HEK293 (cell line): ENCODE measurements around the gene PRMT6.

Experiments used
- CTCF ChIA-PET: fragments of 350-600 bp; formaldehyde crosslinking; extraction: SDS; loops from one replicate; lab custom pipeline; 2021; ENCODE audit warnings: antibody characterized with exemption; lab: Yijun Ruan, JAX
- POLR2A ChIA-PET: fragments of 300-600 bp; formaldehyde crosslinking; extraction: SDS; loops from one replicate; lab custom pipeline; 2020; ENCODE audit warnings: antibody characterized with exemption, inconsistent platforms; lab: Yijun Ruan, JAX
- H3K27ac ChIP-seq: fragments of 200-500 bp; sonication (Bioruptor generic); 2 replicates; pipeline ENCODE4 v1.5.1; 2014; ENCODE audit warnings: low read depth, low read length, control low read depth, inconsistent platforms; ENCODE audit errors: extremely low read depth
- H3K36me3 ChIP-seq, 2 experiments: fragments of 200-500 bp in 1 of 2; sonication (Bioruptor generic) in 1 of 2; 1 replicate in 1 of 2; 2 replicates in 1 of 2; pipeline ENCODE4 v1.5.1; 2014 to 2017; ENCODE audit warnings: inconsistent platforms in 2 of 2, low read length in 2 of 2; ENCODE audit not compliant: control insufficient read depth in 2 of 2, insufficient read depth in 1 of 2
- H3K4me1 ChIP-seq: fragments of 200-500 bp; sonication (Bioruptor generic); 2 replicates; pipeline ENCODE4 v1.5.1; 2014; ENCODE audit warnings: mild to moderate bottlenecking, low read length, inconsistent platforms; ENCODE audit not compliant: control insufficient read depth, insufficient read depth
- H3K4me3 ChIP-seq: 2 replicates; pipeline ENCODE4 v1.5.1; 2011; ENCODE audit warnings: low read depth, mild to moderate bottlenecking, control low read depth, low read length, moderate library complexity
- H3K9me3 ChIP-seq: fragments of 200-500 bp; sonication (Bioruptor generic); 2 replicates; pipeline ENCODE4 v1.5.1; 2014; ENCODE audit warnings: low read depth, low read length, inconsistent platforms; ENCODE audit not compliant: control insufficient read depth, insufficient read depth
- PRDM1 ChIP-seq: fragments of 450-650 bp; formaldehyde crosslinking; IDR thresholded peaks from 2 replicates; pipeline ENCODE4; 2016; ENCODE audit warnings: missing biosample characterization, missing genetic modification characterization
- TCF7L2 ChIP-seq: IDR thresholded peaks from 2 replicates; pipeline ENCODE4 v1.6.1; 2011; ENCODE audit warnings: low read depth, mild to moderate bottlenecking, inconsistent platforms, low read length, moderate library complexity, borderline replicate concordance
- ZBTB20 ChIP-seq: fragments of 450-650 bp; formaldehyde crosslinking; IDR thresholded peaks from 2 replicates; pipeline ENCODE4 v1.5.1; 2016; ENCODE audit warnings: missing biosample characterization, missing genetic modification characterization
- ZNF114 ChIP-seq: fragments of 450-650 bp; formaldehyde crosslinking; IDR thresholded peaks from 2 replicates; pipeline ENCODE4 v1.5.0; 2017; ENCODE audit warnings: missing biosample characterization, missing genetic modification characterization
- ZNF155 ChIP-seq: fragments of 450-650 bp; formaldehyde crosslinking; IDR thresholded peaks from 2 replicates; pipeline ENCODE4 v1.5.1; 2016; ENCODE audit warnings: missing biosample characterization, missing genetic modification characterization
- ZNF157 ChIP-seq: fragments of 450-650 bp; formaldehyde crosslinking; IDR thresholded peaks from 2 replicates; pipeline ENCODE4 v1.5.1; 2016; ENCODE audit warnings: missing biosample characterization, missing genetic modification characterization
- ZNF174 ChIP-seq: fragments of 450-650 bp; formaldehyde crosslinking; IDR thresholded peaks from 2 replicates; pipeline ENCODE4 v1.5.0; 2017; ENCODE audit warnings: missing biosample characterization, mild to moderate bottlenecking, missing genetic modification characterization
- ZNF175 ChIP-seq: fragments of 450-650 bp; formaldehyde crosslinking; IDR thresholded peaks from 2 replicates; pipeline ENCODE4 v1.5.1; 2016; ENCODE audit warnings: missing biosample characterization, missing genetic modification characterization
- ZNF223 ChIP-seq: fragments of 450-650 bp; formaldehyde crosslinking; IDR thresholded peaks from 2 replicates; pipeline ENCODE4 v1.5.1; 2016; ENCODE audit warnings: missing biosample characterization, missing genetic modification characterization
- ZNF23 ChIP-seq: fragments of 450-650 bp; formaldehyde crosslinking; IDR thresholded peaks from 2 replicates; pipeline ENCODE4 v1.5.1; 2016; ENCODE audit warnings: missing biosample characterization, missing genetic modification characterization, borderline replicate concordance
- ZNF311 ChIP-seq: fragments of 450-650 bp; formaldehyde crosslinking; IDR thresholded peaks from 2 replicates; pipeline ENCODE4 v1.5.1; 2017; ENCODE audit warnings: missing biosample characterization, missing genetic modification characterization, borderline replicate concordance
- ZNF341 ChIP-seq: fragments of 450-650 bp; formaldehyde crosslinking; IDR thresholded peaks from 2 replicates; pipeline ENCODE4; 2016; ENCODE audit warnings: low read depth, missing biosample characterization, missing genetic modification characterization
- ZNF391 ChIP-seq: fragments of 450-650 bp; formaldehyde crosslinking; IDR thresholded peaks from 2 replicates; pipeline ENCODE4 v1.5.1; 2016; ENCODE audit warnings: low read depth, missing biosample characterization, missing genetic modification characterization, borderline replicate concordance
- ZNF558 ChIP-seq: fragments of 450-650 bp; formaldehyde crosslinking; IDR thresholded peaks from 2 replicates; pipeline ENCODE4 v1.5.1; 2016; ENCODE audit warnings: missing biosample characterization, missing genetic modification characterization
- ZNF560 ChIP-seq: fragments of 450-650 bp; formaldehyde crosslinking; IDR thresholded peaks from 2 replicates; pipeline ENCODE4 v1.5.1; 2017; ENCODE audit warnings: missing biosample characterization, missing genetic modification characterization, borderline replicate concordance
- ZNF610 ChIP-seq: fragments of 450-650 bp; formaldehyde crosslinking; IDR thresholded peaks from 2 replicates; pipeline ENCODE4 v1.5.1; 2016; ENCODE audit warnings: missing biosample characterization, missing genetic modification characterization, borderline replicate concordance
- ZNF76 ChIP-seq: fragments of 450-650 bp; formaldehyde crosslinking; IDR thresholded peaks from 2 replicates; pipeline ENCODE4; 2016; ENCODE audit warnings: low read depth, missing biosample characterization, missing genetic modification characterization, borderline replicate concordance
- TF ChIP-seq, protein P1 (sequence below): fragments of 450-650 bp; formaldehyde crosslinking; IDR thresholded peaks from 2 replicates; pipeline ENCODE4 v1.5.1; 2016; ENCODE audit warnings: missing biosample characterization, missing genetic modification characterization
- TF ChIP-seq, protein P2 (sequence below): fragments of 450-650 bp; formaldehyde crosslinking; IDR thresholded peaks from 2 replicates; pipeline ENCODE4 v1.5.1; 2017; ENCODE audit warnings: missing biosample characterization, mild to moderate bottlenecking, missing genetic modification characterization, moderate library complexity
- TF ChIP-seq, protein P3 (sequence below): fragments of 450-650 bp; formaldehyde crosslinking; IDR thresholded peaks from 2 replicates; pipeline ENCODE4 v1.5.1; 2016; ENCODE audit warnings: missing biosample characterization, missing genetic modification characterization
- TF ChIP-seq, protein P4 (sequence below): fragments of 450-650 bp; formaldehyde crosslinking; IDR thresholded peaks from 2 replicates; pipeline ENCODE4; 2016; ENCODE audit warnings: missing biosample characterization, missing genetic modification characterization

Gene PRMT6

DNA sequence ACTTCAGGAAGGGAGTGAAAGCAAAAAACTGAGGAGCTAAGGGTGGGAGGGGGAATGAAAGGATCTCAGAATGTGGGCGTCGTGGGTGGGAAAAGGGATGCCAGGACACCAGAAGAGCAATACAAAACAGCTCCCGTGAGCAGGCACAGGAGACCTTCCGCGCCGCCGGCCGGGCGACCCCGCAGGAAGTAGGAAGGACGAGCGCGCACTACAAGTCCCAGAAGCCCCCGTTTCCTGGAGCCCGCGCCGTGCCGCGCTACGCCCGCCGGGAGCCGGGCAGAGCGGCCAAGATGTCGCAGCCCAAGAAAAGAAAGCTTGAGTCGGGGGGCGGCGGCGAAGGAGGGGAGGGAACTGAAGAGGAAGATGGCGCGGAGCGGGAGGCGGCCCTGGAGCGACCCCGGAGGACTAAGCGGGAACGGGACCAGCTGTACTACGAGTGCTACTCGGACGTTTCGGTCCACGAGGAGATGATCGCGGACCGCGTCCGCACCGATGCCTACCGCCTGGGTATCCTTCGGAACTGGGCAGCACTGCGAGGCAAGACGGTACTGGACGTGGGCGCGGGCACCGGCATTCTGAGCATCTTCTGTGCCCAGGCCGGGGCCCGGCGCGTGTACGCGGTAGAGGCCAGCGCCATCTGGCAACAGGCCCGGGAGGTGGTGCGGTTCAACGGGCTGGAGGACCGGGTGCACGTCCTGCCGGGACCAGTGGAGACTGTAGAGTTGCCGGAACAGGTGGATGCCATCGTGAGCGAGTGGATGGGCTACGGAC, at the start of gene PRMT6 (continued):
- TF ChIP-seq, protein P1, sequence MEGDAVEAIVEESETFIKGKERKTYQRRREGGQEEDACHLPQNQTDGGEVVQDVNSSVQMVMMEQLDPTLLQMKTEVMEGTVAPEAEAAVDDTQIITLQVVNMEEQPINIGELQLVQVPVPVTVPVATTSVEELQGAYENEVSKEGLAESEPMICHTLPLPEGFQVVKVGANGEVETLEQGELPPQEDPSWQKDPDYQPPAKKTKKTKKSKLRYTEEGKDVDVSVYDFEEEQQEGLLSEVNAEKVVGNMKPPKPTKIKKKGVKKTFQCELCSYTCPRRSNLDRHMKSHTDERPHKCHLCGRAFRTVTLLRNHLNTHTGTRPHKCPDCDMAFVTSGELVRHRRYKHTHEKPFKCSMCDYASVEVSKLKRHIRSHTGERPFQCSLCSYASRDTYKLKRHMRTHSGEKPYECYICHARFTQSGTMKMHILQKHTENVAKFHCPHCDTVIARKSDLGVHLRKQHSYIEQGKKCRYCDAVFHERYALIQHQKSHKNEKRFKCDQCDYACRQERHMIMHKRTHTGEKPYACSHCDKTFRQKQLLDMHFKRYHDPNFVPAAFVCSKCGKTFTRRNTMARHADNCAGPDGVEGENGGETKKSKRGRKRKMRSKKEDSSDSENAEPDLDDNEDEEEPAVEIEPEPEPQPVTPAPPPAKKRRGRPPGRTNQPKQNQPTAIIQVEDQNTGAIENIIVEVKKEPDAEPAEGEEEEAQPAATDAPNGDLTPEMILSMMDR (tag by site-specific recombination) = peak; percentile 74
- TF ChIP-seq, protein P2, sequence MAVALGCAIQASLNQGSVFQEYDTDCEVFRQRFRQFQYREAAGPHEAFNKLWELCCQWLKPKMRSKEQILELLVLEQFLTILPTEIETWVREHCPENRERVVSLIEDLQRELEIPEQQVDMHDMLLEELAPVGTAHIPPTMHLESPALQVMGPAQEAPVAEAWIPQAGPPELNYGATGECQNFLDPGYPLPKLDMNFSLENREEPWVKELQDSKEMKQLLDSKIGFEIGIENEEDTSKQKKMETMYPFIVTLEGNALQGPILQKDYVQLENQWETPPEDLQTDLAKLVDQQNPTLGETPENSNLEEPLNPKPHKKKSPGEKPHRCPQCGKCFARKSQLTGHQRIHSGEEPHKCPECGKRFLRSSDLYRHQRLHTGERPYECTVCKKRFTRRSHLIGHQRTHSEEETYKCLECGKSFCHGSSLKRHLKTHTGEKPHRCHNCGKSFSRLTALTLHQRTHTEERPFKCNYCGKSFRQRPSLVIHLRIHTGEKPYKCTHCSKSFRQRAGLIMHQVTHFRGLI (tag by site-specific recombination) = peak; percentile 79
- TF ChIP-seq ZNF76 (tag by site-specific recombination) (peak; percentile 97), ZNF610 (tag by site-specific recombination) (peak; percentile 35; the same call in 1 of the 2 replicates), ZNF155 (tag by site-specific recombination) (no peak), ZNF391 (tag by site-specific recombination) (peak; percentile 42; the same call in 1 of the 2 replicates), ZNF341 (tag by site-specific recombination) (peak; percentile 94), ZNF558 (tag by site-specific recombination) (no peak), TCF7L2 (no peak), ZBTB20 (tag by site-specific recombination) (peak; percentile 96)

DNA sequence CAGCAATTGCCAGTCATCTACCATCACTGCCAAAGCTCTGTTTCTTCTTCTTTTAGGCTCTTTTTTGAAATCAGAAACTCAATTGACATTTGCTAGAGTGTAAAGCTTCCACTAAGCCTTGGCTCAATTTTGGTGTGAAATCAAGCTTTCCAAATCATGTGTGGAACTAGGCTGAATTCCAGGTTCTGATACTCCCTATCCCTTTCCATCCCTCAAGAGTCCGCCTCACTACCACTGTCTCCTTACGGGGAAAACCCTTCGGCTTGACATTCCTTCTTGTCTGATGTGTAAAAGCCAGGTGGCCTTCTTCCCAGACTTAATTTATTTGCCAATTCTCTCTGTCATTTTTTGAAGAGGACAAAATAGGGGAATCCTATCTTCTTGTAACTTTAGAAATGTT, 47.2 kb upstream of the PRMT6 start:
- TF ChIP-seq ZNF560 (tag by site-specific recombination) (no peak), ZNF23 (no peak), ZNF155 (tag by site-specific recombination) (no peak), PRDM1 (tag by site-specific recombination) (no peak), ZNF175 (tag by site-specific recombination) (no peak), ZNF114 (no peak), ZNF157 (tag by site-specific recombination) (no peak), ZNF223 (tag by site-specific recombination) (no peak), ZNF174 (tag by site-specific recombination) (no peak), ZNF311 (tag by site-specific recombination) (no peak)
- TF ChIP-seq, protein P2 (tag by site-specific recombination) = no peak
- TF ChIP-seq, protein P3, sequence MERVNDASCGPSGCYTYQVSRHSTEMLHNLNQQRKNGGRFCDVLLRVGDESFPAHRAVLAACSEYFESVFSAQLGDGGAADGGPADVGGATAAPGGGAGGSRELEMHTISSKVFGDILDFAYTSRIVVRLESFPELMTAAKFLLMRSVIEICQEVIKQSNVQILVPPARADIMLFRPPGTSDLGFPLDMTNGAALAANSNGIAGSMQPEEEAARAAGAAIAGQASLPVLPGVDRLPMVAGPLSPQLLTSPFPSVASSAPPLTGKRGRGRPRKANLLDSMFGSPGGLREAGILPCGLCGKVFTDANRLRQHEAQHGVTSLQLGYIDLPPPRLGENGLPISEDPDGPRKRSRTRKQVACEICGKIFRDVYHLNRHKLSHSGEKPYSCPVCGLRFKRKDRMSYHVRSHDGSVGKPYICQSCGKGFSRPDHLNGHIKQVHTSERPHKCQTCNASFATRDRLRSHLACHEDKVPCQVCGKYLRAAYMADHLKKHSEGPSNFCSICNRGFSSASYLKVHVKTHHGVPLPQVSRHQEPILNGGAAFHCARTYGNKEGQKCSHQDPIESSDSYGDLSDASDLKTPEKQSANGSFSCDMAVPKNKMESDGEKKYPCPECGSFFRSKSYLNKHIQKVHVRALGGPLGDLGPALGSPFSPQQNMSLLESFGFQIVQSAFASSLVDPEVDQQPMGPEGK = no peak
- TF ChIP-seq, protein P4, sequence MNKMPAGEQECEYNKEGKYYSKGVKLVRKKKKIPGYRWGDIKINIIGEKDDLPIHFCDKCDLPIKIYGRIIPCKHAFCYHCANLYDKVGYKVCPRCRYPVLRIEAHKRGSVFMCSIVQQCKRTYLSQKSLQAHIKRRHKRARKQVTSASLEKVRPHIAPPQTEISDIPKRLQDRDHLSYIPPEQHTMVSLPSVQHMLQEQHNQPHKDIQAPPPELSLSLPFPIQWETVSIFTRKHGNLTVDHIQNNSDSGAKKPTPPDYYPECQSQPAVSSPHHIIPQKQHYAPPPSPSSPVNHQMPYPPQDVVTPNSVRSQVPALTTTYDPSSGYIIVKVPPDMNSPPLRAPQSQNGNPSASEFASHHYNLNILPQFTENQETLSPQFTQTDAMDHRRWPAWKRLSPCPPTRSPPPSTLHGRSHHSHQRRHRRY = no peak
- H3K4me1 ChIP-seq = no peaks in the 10 kb centered on the region
- no peak overlapping the region for H3K27ac ChIP-seq
- H3K9me3 ChIP-seq = no peaks in the 10 kb centered on the region
- no peaks in the 10 kb centered on the region for H3K36me3 ChIP-seq
- POLR2A ChIA-PET = no interaction called here
- CTCF ChIA-PET = no interaction called here
- no peak overlapping the region for H3K4me3 ChIP-seq
